ENCODE data around the gene MTSS2.

Gene MTSS2

GRCh38 chr16:70714581-70715054 is 28.8 kb upstream of the MTSS2 start:
- DNase-seq (ENCODE audit: low read depth in 2 of 2, low spot score in 1 of 2) = no peak

GRCh38 chr16:70713824-70714223 is 28.0 kb upstream of the MTSS2 start:
- no peak for DNase-seq (ENCODE audit: low read depth in 2 of 2, low spot score in 1 of 2)

GRCh38 chr16:70713342-70713741 is 27.5 kb upstream of the MTSS2 start:
- no peak for DNase-seq (ENCODE audit: low read depth in 2 of 2, low spot score in 1 of 2)

GRCh38 chr16:70712942-70713341 is 27.1 kb upstream of the MTSS2 start:
- DNase-seq (ENCODE audit: low read depth in 2 of 2, low spot score in 1 of 2) = no peak

- no peak for DNase-seq (ENCODE audit: low read depth in 2 of 2, low spot score in 1 of 2)
Measured at GRCh38 chr16:70712359-70712758, 26.5 kb upstream of the MTSS2 start.

GRCh38 chr16:70711211-70712031 is 25.6 kb upstream of the MTSS2 start:
- no peak for DNase-seq (ENCODE audit: low read depth in 2 of 2, low spot score in 1 of 2)

- no peak for DNase-seq (ENCODE audit: low read depth in 2 of 2, low spot score in 1 of 2)
Measured at GRCh38 chr16:70710422-70711210, 24.8 kb upstream of the MTSS2 start.

GRCh38 chr16:70709942-70710341 is 24.1 kb upstream of the MTSS2 start:
- DNase-seq (ENCODE audit: low read depth in 2 of 2, low spot score in 1 of 2) = no peak

GRCh38 chr16:70709457-70709856 is 23.6 kb upstream of the MTSS2 start:
- DNase-seq (ENCODE audit: low read depth in 2 of 2, low spot score in 1 of 2) = no peak

GRCh38 chr16:70708366-70709246 is 22.8 kb upstream of the MTSS2 start:
- no peak for DNase-seq (ENCODE audit: low read depth in 2 of 2, low spot score in 1 of 2)

- DNase-seq (ENCODE audit: low read depth in 2 of 2, low spot score in 1 of 2) = no peak
Measured at GRCh38 chr16:70706948-70707465, 21.2 kb upstream of the MTSS2 start.

- no peak for DNase-seq (ENCODE audit: low read depth in 2 of 2, low spot score in 1 of 2)
Measured at GRCh38 chr16:70705056-70705455, 19.2 kb upstream of the MTSS2 start.

GRCh38 chr16:70704586-70704985 is 18.7 kb upstream of the MTSS2 start:
- no peak for DNase-seq (ENCODE audit: low read depth in 2 of 2, low spot score in 1 of 2)

- DNase-seq (ENCODE audit: low read depth in 2 of 2, low spot score in 1 of 2) = no peak
Measured at GRCh38 chr16:70703835-70704381, 18.1 kb upstream of the MTSS2 start.

GRCh38 chr16:70703041-70703834 is 17.4 kb upstream of the MTSS2 start:
- no peak for DNase-seq (ENCODE audit: low read depth in 2 of 2, low spot score in 1 of 2)

GRCh38 chr16:70702624-70703023 is 16.8 kb upstream of the MTSS2 start:
- DNase-seq (ENCODE audit: low read depth in 2 of 2, low spot score in 1 of 2) = no peak

- no peak for DNase-seq (ENCODE audit: low read depth in 2 of 2, low spot score in 1 of 2)
Measured at GRCh38 chr16:70701998-70702397, 16.1 kb upstream of the MTSS2 start.

- DNase-seq (ENCODE audit: low read depth in 2 of 2, low spot score in 1 of 2) = no peak
Measured at GRCh38 chr16:70701596-70701995, 15.7 kb upstream of the MTSS2 start.

- no peak for DNase-seq (ENCODE audit: low read depth in 2 of 2, low spot score in 1 of 2)
Measured at GRCh38 chr16:70701036-70701435, 15.2 kb upstream of the MTSS2 start.

All from stimulated activated CD8-positive, alpha-beta memory T cell treated with anti-CD3 and anti-CD28 coated beads, Interleukin-4, amount 100 ng/mL, for 1 hour (primary cell).